Right lobe of liver (tissue), 4 donors: Measurements from ENCODE around the gene MRPL28.
"Not testable (repeated sequence)": the region's sequence is repeated elsewhere in the genome, so short reads cannot be mapped to it uniquely, and the experiment has no call there.

Experiments
- CTCF ChIP-seq, 4 donors: fragments of 200-600 bp in 3 of 4; fragments of 450-650 bp in 1 of 4; IDR thresholded peaks; one replicate each; pipeline versions ENCODE4 v1.5.1 to v1.8.0; 2016 to 2022; ENCODE audit warnings: antibody characterized with exemption in 4 of 4, mild to moderate bottlenecking in 2 of 4
- POLR2A ChIP-seq: fragments of 450-650 bp; IDR thresholded peaks from one replicate; pipeline ENCODE4 v1.6.1; 2017; ENCODE audit warnings: antibody characterized with exemption, mild to moderate bottlenecking
- donor health status: DM: no; HTN: no; CAD: no.
- donor health status: DM: no; HTN: no; CAD: no.
- donor health status: DM: no; HTN: yes; CAD: no.

GRCh38 chr16:341974-342336 is 28.4 kb downstream of the MRPL28 start:
- TF ChIP-seq POLR2A; CTCF (IDR thresholded peaks at IDR 0.05): not testable (repeated sequence)
